Iris pigment epithelial cell (primary cell): ENCODE results near the gene FAM236D.
"Not testable (repeated sequence)": the region's sequence is repeated elsewhere in the genome, so short reads cannot be mapped to it uniquely, and the experiment has no call there.

Experiments used
- DNase-seq: peaks from one replicate; pipeline ENCODE4 v3.0.0-alpha.2; 2011; ENCODE audit warnings: low read depth

Gene FAM236D

DNA sequence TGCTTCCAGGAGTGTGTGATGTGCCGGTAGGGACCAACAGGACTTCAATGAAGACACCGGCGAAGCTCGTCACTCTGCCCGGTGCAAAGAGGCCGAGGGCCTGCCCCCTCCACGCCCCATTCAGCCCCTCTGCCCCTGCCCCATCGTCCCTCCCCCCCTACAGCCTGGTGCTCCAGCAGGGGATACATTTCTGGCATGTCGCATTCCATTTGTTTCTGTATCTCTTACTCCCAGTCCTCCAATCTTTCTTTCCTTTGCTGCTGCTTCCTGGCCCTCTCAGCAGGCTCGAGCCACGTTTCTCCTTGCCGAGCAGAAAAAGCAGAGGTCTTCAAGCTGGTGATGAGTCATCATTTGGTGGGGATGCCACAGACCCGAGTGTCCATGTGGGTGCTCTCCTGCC is at the start of gene FAM236D:
Gene FAM236D, minus strand, starts transcription at position 101 of the 400 bp plus-strand sequence. Its CDS starts 100 bp downstream, at position 1.
- DNase-seq, result not testable (repeated sequence)

DNA sequence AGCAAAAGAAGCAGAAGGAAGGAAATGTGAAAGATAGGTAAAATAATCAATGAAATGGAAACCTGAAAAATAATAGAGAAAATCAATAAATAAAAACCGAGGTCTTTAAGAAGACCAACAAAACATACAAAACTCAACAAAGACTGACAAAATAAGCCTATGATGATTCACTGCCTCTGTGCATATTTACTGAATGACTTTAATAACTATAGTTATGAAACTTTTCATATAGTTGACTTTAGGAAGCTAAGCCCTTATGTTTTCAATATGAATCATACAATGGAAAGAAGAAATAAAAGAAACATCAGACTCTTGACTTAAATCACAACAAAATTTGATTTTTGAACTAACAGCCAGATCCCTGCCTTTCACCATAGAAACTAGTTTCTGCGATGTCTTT is 29.5 kb upstream of the FAM236D start:
- not testable (repeated sequence) for DNase-seq

GRCh38 chrX:72830701-72831100 is 22.7 kb upstream of the FAM236D start:
- DNase-seq, result not testable (repeated sequence)

DNA sequence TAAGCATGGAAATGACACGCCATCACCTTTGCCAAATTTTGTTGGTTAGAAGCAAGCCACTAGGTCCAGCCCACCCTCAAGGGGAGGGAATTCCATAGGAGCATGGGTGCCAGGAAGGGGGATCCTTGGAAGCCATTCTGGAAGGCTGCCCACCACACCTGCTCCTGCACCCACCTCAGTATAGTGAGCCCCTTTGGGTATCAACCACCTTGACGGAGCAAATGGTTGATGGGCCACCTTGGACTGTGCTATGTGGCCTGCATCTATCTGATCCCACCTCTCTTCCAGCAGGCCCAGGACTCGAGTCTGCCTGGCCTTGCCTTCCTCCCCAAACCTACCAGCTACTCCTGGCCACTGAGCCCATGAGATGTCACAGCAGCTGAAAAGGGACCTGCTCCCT is 17.6 kb downstream of the FAM236D start:
- DNase-seq, result not testable (repeated sequence)

GRCh38 chrX:72788142-72788541 is 19.9 kb downstream of the FAM236D start:
- DNase-seq, result not testable (repeated sequence)

DNA sequence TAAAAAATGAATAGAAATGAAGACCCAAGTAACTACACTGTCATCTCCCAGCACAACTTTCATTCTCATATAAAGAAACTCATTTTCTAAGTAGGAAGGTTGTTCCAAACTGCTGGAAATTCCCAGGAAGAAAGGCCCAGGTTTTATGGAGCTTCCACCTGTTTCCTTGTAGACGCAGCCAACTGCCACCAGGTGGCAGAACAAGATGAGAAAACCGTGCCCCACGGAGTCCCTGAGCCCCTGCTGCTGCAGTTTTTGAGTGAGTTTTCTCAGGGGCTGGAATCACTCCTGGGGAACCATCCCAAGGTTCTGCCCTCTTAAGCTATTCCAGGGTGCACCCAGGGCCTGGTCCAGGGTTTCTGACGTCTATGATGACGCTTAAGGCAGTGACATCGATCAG is 24.0 kb downstream of the FAM236D start:
- not testable (repeated sequence) for DNase-seq

DNA sequence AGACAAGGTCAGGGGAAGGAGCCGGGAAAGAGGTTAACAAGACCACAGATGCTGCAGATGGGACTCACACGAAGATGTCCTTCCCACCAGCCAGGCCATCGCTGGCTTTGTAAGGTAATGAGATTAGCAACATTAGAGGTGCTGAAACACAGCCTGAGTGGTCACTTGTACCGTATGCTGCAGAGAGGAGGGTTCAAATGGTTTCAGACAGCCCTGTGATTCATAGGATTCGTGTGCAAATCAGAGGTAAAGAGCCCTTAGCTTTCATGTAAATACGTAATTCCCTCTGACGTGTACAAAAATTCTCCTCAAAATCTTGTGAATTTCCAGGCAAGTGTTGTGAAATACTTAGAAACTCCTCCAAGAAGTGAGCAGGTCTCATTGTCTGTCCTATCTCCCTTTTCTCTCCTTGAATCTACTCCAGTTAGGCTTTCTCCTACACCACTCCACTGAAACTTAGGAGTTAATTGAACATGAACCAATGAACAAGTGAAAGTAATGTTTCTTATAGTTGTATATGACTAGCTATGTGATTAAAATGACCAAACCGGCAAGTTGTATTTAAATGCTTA is 24.6 kb downstream of the FAM236D start:
- not testable (repeated sequence) for DNase-seq

DNA sequence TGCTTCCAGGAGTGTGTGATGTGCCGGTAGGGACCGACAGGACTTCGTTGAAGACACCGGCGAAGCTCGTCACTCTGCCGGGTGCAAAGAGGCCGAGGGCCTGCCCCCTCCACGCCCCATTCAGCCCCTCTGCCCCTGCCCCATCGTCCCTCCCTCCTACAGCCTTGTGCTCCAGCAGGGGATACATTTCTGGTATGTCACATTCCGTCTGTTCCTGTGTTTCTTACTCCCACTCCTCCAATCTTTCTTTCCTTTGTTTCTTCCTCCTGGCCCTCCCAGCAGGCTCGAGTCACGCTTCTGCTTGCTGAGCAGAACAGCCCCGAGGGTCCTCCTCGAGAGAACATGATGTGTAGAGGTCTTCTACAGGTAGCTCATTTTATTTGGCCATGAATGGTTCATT is 25.4 kb downstream of the FAM236D start, which contains the start of gene FAM236B:
Gene FAM236B, minus strand, starts transcription at position 101 of the 400 bp plus-strand sequence. Its CDS starts 100 bp downstream, at position 1.
- DNase-seq, result not testable (repeated sequence)

DNA sequence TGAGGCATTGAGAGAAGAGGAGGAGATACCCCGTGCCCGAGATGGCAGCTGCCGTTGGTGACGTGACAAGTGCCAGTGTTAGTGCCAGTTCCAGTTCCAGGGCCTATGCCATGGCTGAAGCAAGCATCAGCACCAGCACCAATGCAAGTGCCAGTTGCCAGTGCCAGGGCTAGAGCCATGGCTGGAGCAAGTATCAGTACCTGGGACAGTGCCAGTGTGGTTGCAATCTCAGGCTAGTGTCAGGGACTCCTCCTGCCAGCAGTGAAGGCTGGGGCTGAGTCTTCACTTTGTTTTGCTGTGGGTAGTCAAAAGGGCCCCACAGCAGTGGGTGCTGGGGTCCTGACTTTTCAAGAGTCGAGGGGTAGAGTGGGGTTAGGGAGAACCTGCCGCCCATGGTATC is 29.9 kb downstream of the FAM236D start:
- DNase-seq, result not testable (repeated sequence)

GRCh38 chrX:72777467-72777790 is 30.6 kb downstream of the FAM236D start:
- not testable (repeated sequence) for DNase-seq

GRCh38 chrX:72776653-72777466 is 31.1 kb downstream of the FAM236D start, which contains the start of gene DMRTC1B:
Gene DMRTC1B, plus strand, starts transcription at chrX:72776890. Its CDS starts 68,246 bp downstream, at chrX:72845136.
- not testable (repeated sequence) for DNase-seq

- not testable (repeated sequence) for DNase-seq
These were observed 47.6 kb downstream of the FAM236D start for GRCh38 chrX:72760454-72760853.
